Activated CD4-positive, alpha-beta T cell treated with anti-CD3 and anti-CD28 coated beads, Interleukin-2, amount 10 ng/mL, durations not matched to agents 24 days and 14 days (primary cell): ENCODE results near the gene CDC25C. TPM values are rescaled to one million over a fixed set of nuclear protein-coding genes. Genes with fewer than 3 reads are reported as not detected.
A peak's percentile ranks its signal among the peaks of the same experiment; 100 is the strongest.
"Not testable (repeated sequence)": the region's sequence is repeated elsewhere in the genome, so short reads cannot be mapped to it uniquely, and the experiment has no call there.

Experiments
- DNase-seq: peaks from one replicate; pipeline ENCODE4 v3.0.0; 2022
- H3K27ac Mint-ChIP-seq: one replicate; pipeline ENCODE4 v1.8.0; 2022; ENCODE audit warnings: mild to moderate bottlenecking, mixed read lengths
- H3K27me3 Mint-ChIP-seq: one replicate; pipeline ENCODE4 v1.8.0; 2022; ENCODE audit warnings: mixed read lengths
- H3K36me3 Mint-ChIP-seq: one replicate; pipeline ENCODE4 v1.8.0; 2022; ENCODE audit warnings: low read depth, mild to moderate bottlenecking, mixed read lengths
- H3K4me1 Mint-ChIP-seq: one replicate; pipeline ENCODE4 v1.8.0; 2021; ENCODE audit warnings: mixed read lengths
- H3K4me3 Mint-ChIP-seq: one replicate; pipeline ENCODE4 v1.8.0; 2022; ENCODE audit warnings: mild to moderate bottlenecking, moderate library complexity, mixed read lengths
- H3K9me3 Mint-ChIP-seq: one replicate; pipeline ENCODE4 v1.8.0; 2021; ENCODE audit warnings: mixed read lengths
- intact Hi-C: fragments of 100-400 bp; cut with micrococcal nuclease; formaldehyde crosslinking; loops from one replicate; pipeline ENCODE4 v1.15.1; 2023
- total RNA-seq: library from RNA; stranded (reverse); gene quantifications from 2 replicates; pipeline ENCODE4 v1.2.3, GENCODE V29; 2022

The CDC25C gene
- total RNA-seq, 1 donor from 2014 or later: 7.9 TPM

GRCh38 chr5:138338411-138339090 lies 6.9 kb upstream of the CDC25C start:
- H3K4me3 Mint-ChIP-seq: peak overlapping the region; percentile 80

GRCh38 chr5:138337685-138338410 lies 6.2 kb upstream of the CDC25C start, which contains the start of gene FAM53C:
Gene FAM53C, plus strand, starts transcription at chr5:138338266. Its CDS starts 3,070 bp downstream, at chr5:138341336.
- Mint-ChIP-seq H3K27ac (peak within 1 kb of the TSS; percentile 98), H3K27me3 (no peaks in the 10 kb centered on the region), H3K4me3 (peak within 1 kb of the TSS; percentile 80), H3K36me3 (peaks cover 16% of the 10 kb centered on the region), H3K9me3 (no peaks in the 10 kb centered on the region), H3K4me1 (peaks cover 40% of the 10 kb centered on the region)
- peak; percentile 98 for DNase-seq
- intact Hi-C loops: loop anchor here (1.0 to 10.0 kb wide), 7 partner anchors 14 to 1067 kb away; partner anchors contain the start of genes BRD8, ETF1, FAM13B and HNRNPA0

More at GRCh38 chr5:138338411-138339090, 6.9 kb upstream of the CDC25C start:
- H3K27me3 Mint-ChIP-seq: no peaks in the 10 kb centered on the region
- H3K36me3 Mint-ChIP-seq: peaks cover 20% of the 10 kb centered on the region
- peak; percentile 75 for DNase-seq
- H3K9me3 Mint-ChIP-seq: no peaks in the 10 kb centered on the region
- intact Hi-C loops: loop anchor here (1.0 to 10.0 kb wide), 6 partner anchors 14 to 1066 kb away; partner anchors contain the start of genes BRD8, FAM13B, HNRNPA0 and KDM3B
- peaks cover 40% of the 10 kb centered on the region for H3K4me1 Mint-ChIP-seq
- peak overlapping the region; percentile 91 for H3K27ac Mint-ChIP-seq

GRCh38 chr5:138336952-138337684 lies 5.5 kb upstream of the CDC25C start:
- H3K4me3 Mint-ChIP-seq: peak overlapping the region; percentile 80
- intact Hi-C loops: loop anchor here (1.0 to 10.0 kb wide), 5 partner anchors 206 to 1068 kb away; partner anchors contain the start of genes ETF1, FAM13B, HNRNPA0 and SPATA24
- no peaks in the 10 kb centered on the region for H3K27me3 Mint-ChIP-seq
- no peak for DNase-seq
- H3K9me3 Mint-ChIP-seq: no peaks in the 10 kb centered on the region
- H3K36me3 Mint-ChIP-seq: peaks cover 16% of the 10 kb centered on the region
- peaks cover 45% of the 10 kb centered on the region for H3K4me1 Mint-ChIP-seq
- H3K27ac Mint-ChIP-seq: peak overlapping the region; percentile 98

- no peak overlapping the region for H3K27ac Mint-ChIP-seq
- no peaks in the 10 kb centered on the region for H3K36me3 Mint-ChIP-seq
- DNase-seq: no peak
- peaks cover 43% of the 10 kb centered on the region for H3K4me1 Mint-ChIP-seq
- H3K4me3 Mint-ChIP-seq: no peak overlapping the region
- no peaks in the 10 kb centered on the region for H3K9me3 Mint-ChIP-seq
- intact Hi-C loops: loop anchor here (5.0 to 10.0 kb wide), 4 partner anchors 300 to 1070 kb away; partner anchors contain the start of genes FAM13B, HNRNPA0 and SPATA24
- H3K27me3 Mint-ChIP-seq: no peaks in the 10 kb centered on the region
Observed at GRCh38 chr5:138334867-138335447, 3.4 kb upstream of the CDC25C start.

GRCh38 chr5:138330813-138331448 lies 673 bp downstream of the CDC25C start:
- Mint-ChIP-seq H3K27me3 (no peaks in the 10 kb centered on the region), H3K4me3 (peak overlapping the region; percentile 89), H3K9me3 (no peaks in the 10 kb centered on the region), H3K36me3 (no peaks in the 10 kb centered on the region), H3K27ac (peak overlapping the region; percentile 57), H3K4me1 (peaks cover 29% of the 10 kb centered on the region)
- intact Hi-C loops: loop anchor here (1.0 to 10.0 kb wide), 6 partner anchors 24 to 1074 kb away; partner anchors contain the start of genes BRD8, CDC23, FAM13B and HNRNPA0
- DNase-seq: no peak

- H3K27ac Mint-ChIP-seq, H3K9me3 Mint-ChIP-seq, H3K27me3 Mint-ChIP-seq, DNase-seq, H3K4me1 Mint-ChIP-seq, intact Hi-C loops, H3K4me3 Mint-ChIP-seq: not testable (repeated sequence)
- peaks cover 23% of the 10 kb centered on the region for H3K36me3 Mint-ChIP-seq
Observed at GRCh38 chr5:138318211-138318610, 13.4 kb downstream of the CDC25C start.

GRCh38 chr5:138316355-138316754 lies 15.2 kb downstream of the CDC25C start:
- Mint-ChIP-seq H3K4me3 (no peak overlapping the region), H3K27me3 (no peaks in the 10 kb centered on the region), H3K9me3 (no peaks in the 10 kb centered on the region), H3K27ac (no peak overlapping the region), H3K36me3 (peaks cover 31% of the 10 kb centered on the region), H3K4me1 (no peaks in the 10 kb centered on the region)
- intact Hi-C loops: no loop called here
- DNase-seq: no peak

GRCh38 chr5:138315751-138316278 lies 15.8 kb downstream of the CDC25C start:
- intact Hi-C loops: no loop called here
- H3K36me3 Mint-ChIP-seq: peaks cover 31% of the 10 kb centered on the region
- H3K27me3 Mint-ChIP-seq: no peaks in the 10 kb centered on the region
- no peak overlapping the region for H3K4me3 Mint-ChIP-seq
- H3K9me3 Mint-ChIP-seq: no peaks in the 10 kb centered on the region
- H3K27ac Mint-ChIP-seq: no peak overlapping the region
- DNase-seq: no peak
- no peaks in the 10 kb centered on the region for H3K4me1 Mint-ChIP-seq

GRCh38 chr5:138305797-138306196 lies 25.8 kb downstream of the CDC25C start:
- H3K27ac Mint-ChIP-seq: no peak overlapping the region
- no peak overlapping the region for H3K4me3 Mint-ChIP-seq
- intact Hi-C loops: no loop called here
- no peaks in the 10 kb centered on the region for H3K27me3 Mint-ChIP-seq
- H3K9me3 Mint-ChIP-seq: no peaks in the 10 kb centered on the region
- no peak for DNase-seq
- H3K4me1 Mint-ChIP-seq: peaks cover 4% of the 10 kb centered on the region
- peaks cover 4% of the 10 kb centered on the region for H3K36me3 Mint-ChIP-seq

GRCh38 chr5:138303372-138303771 lies 28.2 kb downstream of the CDC25C start:
- peaks cover 10% of the 10 kb centered on the region for H3K36me3 Mint-ChIP-seq
- H3K27ac Mint-ChIP-seq: no peak overlapping the region
- intact Hi-C loops: no loop called here
- peaks cover 4% of the 10 kb centered on the region for H3K4me1 Mint-ChIP-seq
- H3K4me3 Mint-ChIP-seq: no peak overlapping the region
- H3K9me3 Mint-ChIP-seq: no peaks in the 10 kb centered on the region
- H3K27me3 Mint-ChIP-seq: no peaks in the 10 kb centered on the region
- no peak for DNase-seq

GRCh38 chr5:138289296-138289695 lies 42.3 kb downstream of the CDC25C start:
- Mint-ChIP-seq H3K27me3 (no peaks in the 10 kb centered on the region), H3K27ac (no peak overlapping the region), H3K36me3 (peaks cover 8% of the 10 kb centered on the region), H3K4me3 (no peak overlapping the region), H3K9me3 (no peaks in the 10 kb centered on the region), H3K4me1 (no peaks in the 10 kb centered on the region)
- intact Hi-C loops: no loop called here
- no peak for DNase-seq

- Mint-ChIP-seq H3K9me3 (no peaks in the 10 kb centered on the region), H3K4me1 (no peaks in the 10 kb centered on the region), H3K36me3 (peaks cover 8% of the 10 kb centered on the region), H3K27ac (no peak overlapping the region), H3K27me3 (no peaks in the 10 kb centered on the region), H3K4me3 (no peak overlapping the region)
- intact Hi-C loops: no loop called here
- DNase-seq: no peak
Observed at GRCh38 chr5:138287246-138287645, 44.4 kb downstream of the CDC25C start.
